ENCODE data around the gene ACTN4.

Gene ACTN4

GRCh38 chr19:38711726-38712153, 64.3 kb downstream of the ACTN4 start:
- peak overlapping the region; percentile 25 for H3K4me3 ChIP-seq
- no peak for DNase-seq (ENCODE audit: low spot score)
- TF ChIP-seq CTCF (IDR thresholded peaks at IDR 0.05), result no peak
- peak overlapping the region; percentile 51 to 91 for H3K27ac ChIP-seq

- no peak for DNase-seq (ENCODE audit: low spot score)
- H3K4me3 ChIP-seq, result peak overlapping the region; percentile 1
- no peak for TF ChIP-seq CTCF (IDR thresholded peaks at IDR 0.05)
- H3K27ac ChIP-seq, result peak overlapping the region; percentile 51 to 91
Observed at GRCh38 chr19:38712161-38712748, 64.8 kb downstream of the ACTN4 start.

- Histone ChIP-seq H3K4me3 (peak overlapping the region; percentile 1), H3K27ac (peak overlapping the region; percentile 51 to 91)
- DNase-seq (ENCODE audit: low spot score), result no peak
- TF ChIP-seq CTCF (IDR thresholded peaks at IDR 0.05), result no peak
Observed at GRCh38 chr19:38713227-38713649, 65.8 kb downstream of the ACTN4 start.

- no peak for DNase-seq (ENCODE audit: low spot score)
Observed at GRCh38 chr19:38713865-38714264, 66.4 kb downstream of the ACTN4 start.

GRCh38 chr19:38714354-38714778, 66.9 kb downstream of the ACTN4 start:
- H3K4me3 ChIP-seq, result no peak overlapping the region
- no peak for DNase-seq (ENCODE audit: low spot score)
- H3K27ac ChIP-seq, result peak overlapping the region; percentile 51 to 91
- TF ChIP-seq CTCF (IDR thresholded peaks at IDR 0.05), result no peak

More at GRCh38 chr19:38713865-38714264, 66.4 kb downstream of the ACTN4 start:
- peak overlapping the region; percentile 51 to 91 for H3K27ac ChIP-seq
- TF ChIP-seq CTCF (IDR thresholded peaks at IDR 0.05), result no peak
- H3K4me3 ChIP-seq, result no peak overlapping the region

GRCh38 chr19:38715555-38715954, 68.1 kb downstream of the ACTN4 start:
- no peak for DNase-seq (ENCODE audit: low spot score)
- Histone ChIP-seq H3K27ac (peak overlapping the region; percentile 51 to 81), H3K4me3 (no peak overlapping the region)
- TF ChIP-seq CTCF (IDR thresholded peaks at IDR 0.05), result no peak

- Histone ChIP-seq H3K4me3 (no peak overlapping the region), H3K27ac (peak overlapping the region in 1 of 2 donors; percentile 95)
- TF ChIP-seq CTCF (IDR thresholded peaks at IDR 0.05), result no peak
- DNase-seq (ENCODE audit: low spot score), result no peak
Observed at GRCh38 chr19:38717051-38717450, 69.6 kb downstream of the ACTN4 start.
